Activated CD8-positive, alpha-beta memory T cell treated with anti-CD3 and anti-CD28 coated beads for 24 hours (primary cell): ENCODE measurements around the gene AHNAK.

Experiments used
- DNase-seq: peaks from one replicate; pipeline ENCODE4 v3.0.0-alpha.2; 2020

The AHNAK gene

GRCh38 chr11:62548545-62549335 is 2.1 kb upstream of the AHNAK start:
- no peak for DNase-seq

- DNase-seq = no peak
Observed at GRCh38 chr11:62547691-62548281, 1.2 kb upstream of the AHNAK start.

DNA sequence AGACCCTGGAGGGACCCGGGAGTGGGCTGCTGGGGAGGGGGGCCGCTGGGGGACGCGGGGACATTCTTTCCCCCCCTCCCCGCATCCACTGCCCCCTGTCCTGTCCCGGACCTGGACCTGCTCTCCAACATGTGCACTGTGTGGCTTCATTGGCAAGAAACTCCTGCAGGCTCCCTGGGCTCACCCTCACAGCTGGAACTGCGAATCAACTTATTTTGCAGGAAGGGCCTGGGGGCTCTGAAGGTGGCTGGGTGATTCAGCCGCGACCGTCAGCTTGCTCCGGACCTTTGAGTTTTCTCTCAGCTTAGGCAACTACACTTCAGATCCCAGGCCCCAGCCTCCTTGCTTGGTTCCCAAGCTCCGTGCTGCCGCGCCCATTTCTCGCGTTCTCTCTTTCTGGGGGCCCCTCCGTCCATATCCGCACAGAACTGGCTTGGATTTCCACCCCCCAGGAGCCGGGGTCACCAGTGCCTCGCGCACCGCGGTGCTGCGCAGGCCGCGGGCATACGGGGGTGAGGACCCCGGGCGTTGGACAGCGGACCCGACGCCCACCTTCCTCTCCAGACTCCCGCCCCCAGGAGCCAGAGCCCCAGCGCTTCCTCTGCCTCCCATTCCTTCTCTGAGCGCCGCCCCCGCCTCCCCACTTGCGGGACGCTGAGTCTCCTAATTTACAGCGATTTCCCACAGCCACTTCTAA is 471 bp upstream of the AHNAK start:
- no peak for DNase-seq

- DNase-seq = peak; percentile 79
Observed at GRCh38 chr11:62545437-62546243, 966 bp downstream of the AHNAK start.

DNA sequence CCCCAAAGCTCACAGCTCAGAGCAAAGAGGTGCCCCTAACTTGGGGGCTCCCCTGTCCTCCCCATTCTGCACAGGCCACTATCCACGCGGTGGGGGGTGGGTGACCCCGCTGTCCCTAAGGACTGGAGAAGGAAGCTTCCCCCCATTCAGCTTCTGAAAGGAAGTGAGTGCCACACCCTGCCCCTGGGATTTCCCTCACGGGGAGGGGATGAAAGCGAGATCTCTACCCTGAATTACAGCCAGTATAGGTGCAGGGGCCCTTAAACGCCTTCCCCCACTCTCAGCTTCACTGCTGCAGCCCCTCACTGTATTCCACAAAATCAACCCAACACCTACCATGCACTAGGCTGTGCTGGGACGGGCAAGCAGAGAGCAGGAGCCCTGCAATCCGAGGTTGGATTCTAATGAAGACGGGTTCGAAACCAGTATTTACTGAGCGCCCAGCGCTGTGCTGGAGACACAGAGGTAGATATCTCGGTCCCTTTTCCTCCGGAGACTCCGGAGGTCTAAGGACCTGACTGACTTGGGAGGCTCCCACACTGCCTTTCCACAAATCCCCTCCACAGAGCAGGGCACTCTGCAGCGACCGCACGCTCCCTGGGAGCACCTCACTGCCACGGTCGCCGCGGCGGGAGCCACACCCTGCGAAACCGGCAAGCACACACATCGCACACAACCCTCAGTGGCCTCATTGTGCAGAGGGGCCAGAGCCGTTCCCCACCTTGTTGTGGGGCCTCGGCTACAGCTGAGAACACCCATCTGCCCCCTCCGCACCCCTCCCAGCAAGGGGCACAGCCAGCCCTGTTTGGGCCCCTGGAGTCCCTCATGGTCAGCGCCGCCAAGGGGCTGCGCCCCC is 1.8 kb downstream of the AHNAK start:
- DNase-seq = no peak

- no peak for DNase-seq
Observed at GRCh38 chr11:62543680-62544444, 2.7 kb downstream of the AHNAK start.

DNA sequence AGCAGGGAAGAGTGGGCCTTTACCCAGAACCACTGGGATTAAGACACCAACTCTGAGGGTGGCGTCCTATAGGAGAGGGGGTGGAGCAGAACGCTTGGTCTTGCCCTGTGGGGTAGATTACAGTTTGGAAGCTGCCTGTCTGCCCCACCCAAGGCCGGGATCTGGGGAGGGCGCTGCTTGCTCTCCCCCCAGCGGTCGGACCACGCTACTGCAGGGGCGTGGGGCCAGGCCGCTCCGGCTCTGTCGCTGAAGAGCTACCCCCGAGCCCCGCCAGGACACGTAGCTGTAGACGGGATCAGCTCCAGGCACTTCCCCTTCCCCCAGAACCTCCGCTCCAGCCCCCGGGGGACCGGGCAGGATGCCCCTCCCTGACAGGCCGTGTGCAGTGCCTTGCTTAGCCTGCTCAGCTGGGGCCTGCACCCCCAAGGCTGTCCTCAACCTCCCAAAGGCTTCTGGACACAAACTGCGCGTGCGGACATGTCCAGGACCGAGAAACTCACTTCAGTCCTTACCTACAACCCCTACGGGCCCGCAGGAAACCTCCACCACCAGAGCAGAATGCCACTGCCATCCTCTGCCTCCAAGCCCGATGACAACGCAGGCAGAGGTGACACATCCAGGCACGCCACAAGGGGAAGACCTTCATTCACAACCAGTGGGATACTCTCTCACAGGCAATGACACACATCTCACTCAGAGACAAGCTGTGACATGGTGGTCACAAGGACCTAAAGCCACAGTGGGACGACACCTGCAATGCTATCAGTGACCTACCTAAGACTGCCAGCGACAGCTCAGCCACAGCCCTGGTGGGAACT is 3.6 kb downstream of the AHNAK start:
- DNase-seq = peak; percentile 91

DNA sequence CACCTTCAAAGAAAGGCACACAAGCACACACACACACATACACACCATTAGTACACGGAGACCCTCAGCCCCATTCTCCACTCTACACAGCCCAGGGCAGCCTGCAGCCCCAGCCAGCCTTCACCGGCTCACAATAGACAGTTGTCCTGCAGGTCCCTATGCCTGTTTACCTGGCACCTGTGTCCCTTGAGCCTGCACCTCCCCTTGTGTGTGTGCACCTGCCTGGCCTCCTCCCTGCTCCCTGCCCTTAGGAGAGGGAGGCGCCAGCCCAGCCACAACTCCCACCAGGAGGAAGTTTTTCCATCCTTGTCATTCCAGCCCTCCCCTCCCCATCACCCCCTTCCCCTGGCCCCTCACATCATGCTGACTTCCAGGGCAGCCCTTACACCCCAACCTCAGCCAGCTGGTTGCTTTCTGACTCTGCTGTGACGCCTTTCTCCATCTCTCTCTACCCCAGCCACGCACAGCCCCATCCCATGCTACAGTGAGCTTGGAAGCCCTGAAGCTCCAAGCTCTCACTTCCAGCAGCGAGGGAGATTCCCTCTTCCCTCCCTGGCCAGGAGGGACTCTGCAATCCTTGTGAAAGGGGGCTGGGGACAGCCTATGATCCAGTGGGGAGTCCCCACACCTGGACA is 4.4 kb downstream of the AHNAK start:
- DNase-seq = no peak

- peak; percentile 66 for DNase-seq
Observed at GRCh38 chr11:62540804-62541701, 5.6 kb downstream of the AHNAK start.

DNA sequence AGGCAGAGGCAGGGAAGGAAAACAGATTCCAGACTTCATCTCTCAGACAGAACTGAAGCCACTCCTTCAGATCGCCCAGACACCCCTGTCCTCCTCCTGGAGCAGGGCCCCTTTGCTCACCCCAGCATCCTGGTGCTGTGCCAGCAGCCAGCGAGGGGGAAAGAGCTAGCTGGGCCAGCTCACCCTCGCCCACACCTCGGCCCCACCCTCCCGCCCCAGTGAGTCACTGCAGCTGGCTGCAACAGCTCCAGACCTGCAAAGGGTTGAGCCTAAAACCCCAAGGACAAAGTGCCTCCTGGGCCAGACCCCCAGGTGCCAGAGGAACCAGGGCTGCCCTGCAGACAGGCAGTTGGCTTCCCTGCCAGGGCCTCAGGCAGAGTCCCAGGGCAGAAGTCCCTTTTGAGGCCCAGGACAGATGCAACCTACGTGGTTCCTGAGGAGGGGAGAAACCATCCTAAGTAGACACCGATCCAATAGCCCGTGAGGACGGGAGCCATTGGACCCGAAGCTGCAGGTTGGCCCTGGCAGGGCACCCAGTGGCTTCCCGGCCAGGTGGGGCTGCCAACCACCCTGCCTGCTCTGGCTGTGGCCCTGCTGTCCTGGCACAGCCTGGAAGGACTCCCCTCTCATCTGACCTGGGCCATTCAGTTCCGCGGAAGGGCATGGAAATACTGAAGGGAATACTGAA is 7.2 kb downstream of the AHNAK start:
- peak; percentile 78 for DNase-seq

DNA sequence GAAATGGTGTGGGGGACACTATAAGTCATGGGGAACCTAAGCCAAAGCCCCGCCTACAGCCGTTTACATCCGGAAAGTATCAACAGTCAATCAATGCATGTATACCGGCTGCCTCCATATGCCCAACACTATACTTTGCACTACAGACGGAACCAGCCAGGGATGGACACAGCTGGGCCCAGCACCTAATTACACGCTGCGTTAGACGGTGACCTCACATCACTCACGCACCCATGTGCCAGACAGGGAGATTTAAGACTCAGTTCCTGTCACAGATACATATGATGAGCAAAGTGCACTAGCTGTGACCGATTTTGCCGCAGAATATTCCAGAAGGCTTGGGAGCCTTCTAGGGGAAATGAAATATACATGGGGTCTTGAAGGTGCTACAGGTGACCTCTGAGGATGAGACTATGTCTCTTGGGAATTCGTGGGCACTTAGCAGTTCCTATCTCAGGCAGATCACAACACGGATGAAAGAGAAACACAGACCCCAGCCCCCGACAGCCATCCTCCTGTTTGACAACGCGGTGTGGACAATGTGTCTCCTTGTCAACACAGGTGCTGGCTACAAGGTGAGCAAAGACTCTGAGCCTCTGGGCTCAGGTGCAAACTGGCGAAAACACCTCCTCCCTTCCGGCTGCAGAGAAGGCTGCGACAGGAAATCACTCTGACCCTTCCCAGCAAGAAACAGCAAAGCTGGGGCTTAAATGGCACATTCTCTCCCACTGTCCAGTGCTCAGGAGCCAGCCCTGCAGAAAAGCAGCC is 8.0 kb downstream of the AHNAK start:
- no peak for DNase-seq

- DNase-seq = no peak
Observed at GRCh38 chr11:62536301-62536957, 10.2 kb downstream of the AHNAK start.

GRCh38 chr11:62535802-62536201 is 10.8 kb downstream of the AHNAK start:
- no peak for DNase-seq

- DNase-seq = no peak
Observed at GRCh38 chr11:62534779-62535545, 11.6 kb downstream of the AHNAK start.

- no peak for DNase-seq
Observed at GRCh38 chr11:62532096-62532495, 14.5 kb downstream of the AHNAK start.

GRCh38 chr11:62516736-62517371 is 29.8 kb downstream of the AHNAK start:
- no peak for DNase-seq
